ENCODE measurements around the gene CEP152.

- TF ChIP-seq CTCF (IDR thresholded peaks at IDR 0.05; ENCODE audit: low read depth, low read length) = no peak
- no peak for TF ChIP-seq EZH2phosphoT487 (IDR thresholded peaks at IDR 0.05; ENCODE audit: low read depth)
Measured at GRCh38 chr15:48718646-48719045, 92.2 kb downstream of the CEP152 start.
